B cell (primary cell): ENCODE results near the gene MOGAT3.
"Not testable (repeated sequence)": the region's sequence is repeated elsewhere in the genome, so short reads cannot be mapped to it uniquely, and the experiment has no call there.

Experiments used
- EZH2 ChIP-seq: IDR thresholded peaks from 2 replicates; pipeline ENCODE4 v1.6.1; 2012; ENCODE audit warnings: borderline replicate concordance, low read depth, mild to moderate bottlenecking, moderate library complexity, low read length; ENCODE audit not compliant: insufficient read depth, poor library complexity, severe bottlenecking
- TF ChIP-seq, protein P1 (sequence below): fragments of 200-600 bp; IDR thresholded peaks from one replicate; pipeline ENCODE4 v1.8.0; 2022; ENCODE audit warnings: antibody characterized with exemption, mild to moderate bottlenecking

DNA sequence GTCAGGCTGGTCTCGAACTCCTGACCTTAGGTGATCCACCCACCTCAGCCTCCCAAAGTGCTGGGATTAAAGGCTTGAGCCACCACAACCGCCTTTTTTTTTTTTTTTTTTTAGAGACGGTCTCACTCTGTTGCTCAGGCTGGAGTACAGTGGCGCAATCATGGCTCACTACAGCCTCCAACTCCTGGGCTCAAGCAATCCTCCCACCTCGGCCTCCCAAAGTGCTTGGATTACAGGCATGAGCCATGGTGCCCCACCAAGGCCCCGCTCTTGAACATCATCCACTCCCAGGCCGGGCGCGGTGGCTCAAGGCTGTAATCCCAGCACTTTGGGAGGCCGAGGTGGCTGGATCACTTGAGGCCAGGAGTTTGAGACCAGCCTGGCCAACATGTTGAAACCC, 1.3 kb downstream of the MOGAT3 start:
- TF ChIP-seq, protein P1, sequence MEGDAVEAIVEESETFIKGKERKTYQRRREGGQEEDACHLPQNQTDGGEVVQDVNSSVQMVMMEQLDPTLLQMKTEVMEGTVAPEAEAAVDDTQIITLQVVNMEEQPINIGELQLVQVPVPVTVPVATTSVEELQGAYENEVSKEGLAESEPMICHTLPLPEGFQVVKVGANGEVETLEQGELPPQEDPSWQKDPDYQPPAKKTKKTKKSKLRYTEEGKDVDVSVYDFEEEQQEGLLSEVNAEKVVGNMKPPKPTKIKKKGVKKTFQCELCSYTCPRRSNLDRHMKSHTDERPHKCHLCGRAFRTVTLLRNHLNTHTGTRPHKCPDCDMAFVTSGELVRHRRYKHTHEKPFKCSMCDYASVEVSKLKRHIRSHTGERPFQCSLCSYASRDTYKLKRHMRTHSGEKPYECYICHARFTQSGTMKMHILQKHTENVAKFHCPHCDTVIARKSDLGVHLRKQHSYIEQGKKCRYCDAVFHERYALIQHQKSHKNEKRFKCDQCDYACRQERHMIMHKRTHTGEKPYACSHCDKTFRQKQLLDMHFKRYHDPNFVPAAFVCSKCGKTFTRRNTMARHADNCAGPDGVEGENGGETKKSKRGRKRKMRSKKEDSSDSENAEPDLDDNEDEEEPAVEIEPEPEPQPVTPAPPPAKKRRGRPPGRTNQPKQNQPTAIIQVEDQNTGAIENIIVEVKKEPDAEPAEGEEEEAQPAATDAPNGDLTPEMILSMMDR: not testable (repeated sequence)
- TF ChIP-seq EZH2: not testable (repeated sequence)
